HEK293 (cell line): ENCODE measurements around the gene FOXO6.
A peak's percentile ranks its signal among the peaks of the same experiment; 100 is the strongest.

ENCODE experiments used
- CTCF ChIA-PET: fragments of 350-600 bp; formaldehyde crosslinking; extraction: SDS; loops from one replicate; lab custom pipeline; 2021; ENCODE audit warnings: antibody characterized with exemption; lab: Yijun Ruan, JAX
- POLR2A ChIA-PET: fragments of 300-600 bp; formaldehyde crosslinking; extraction: SDS; loops from one replicate; lab custom pipeline; 2020; ENCODE audit warnings: antibody characterized with exemption, inconsistent platforms; lab: Yijun Ruan, JAX
- H3K27ac ChIP-seq: fragments of 200-500 bp; sonication (Bioruptor generic); 2 replicates; pipeline ENCODE4 v1.5.1; 2014; ENCODE audit warnings: low read depth, low read length, control low read depth, inconsistent platforms; ENCODE audit errors: extremely low read depth
- H3K36me3 ChIP-seq, 2 experiments: fragments of 200-500 bp in 1 of 2; sonication (Bioruptor generic) in 1 of 2; 1 replicate in 1 of 2; 2 replicates in 1 of 2; pipeline ENCODE4 v1.5.1; 2014 to 2017; ENCODE audit warnings: inconsistent platforms in 2 of 2, low read length in 2 of 2; ENCODE audit not compliant: control insufficient read depth in 2 of 2, insufficient read depth in 1 of 2
- H3K4me1 ChIP-seq: fragments of 200-500 bp; sonication (Bioruptor generic); 2 replicates; pipeline ENCODE4 v1.5.1; 2014; ENCODE audit warnings: mild to moderate bottlenecking, low read length, inconsistent platforms; ENCODE audit not compliant: control insufficient read depth, insufficient read depth
- H3K4me3 ChIP-seq: 2 replicates; pipeline ENCODE4 v1.5.1; 2011; ENCODE audit warnings: low read depth, mild to moderate bottlenecking, control low read depth, low read length, moderate library complexity
- H3K9me3 ChIP-seq: fragments of 200-500 bp; sonication (Bioruptor generic); 2 replicates; pipeline ENCODE4 v1.5.1; 2014; ENCODE audit warnings: low read depth, low read length, inconsistent platforms; ENCODE audit not compliant: control insufficient read depth, insufficient read depth
- EGR2 ChIP-seq: fragments of 450-650 bp; formaldehyde crosslinking; IDR thresholded peaks from 2 replicates; pipeline ENCODE4 v1.5.1; 2016; ENCODE audit warnings: low read depth, missing biosample characterization, missing genetic modification characterization
- GLI2 ChIP-seq: fragments of 450-650 bp; formaldehyde crosslinking; IDR thresholded peaks from 2 replicates; pipeline ENCODE4; 2017; ENCODE audit warnings: missing biosample characterization, missing genetic modification characterization, low read depth, borderline replicate concordance
- GLIS1 ChIP-seq: fragments of 450-650 bp; formaldehyde crosslinking; IDR thresholded peaks from 2 replicates; pipeline ENCODE4 v1.5.1; 2016; ENCODE audit warnings: missing biosample characterization, missing genetic modification characterization
- MEIS1 ChIP-seq: sonication (generic); formaldehyde crosslinking; IDR thresholded peaks from 2 replicates; pipeline ENCODE4 v1.8.1; 2022; ENCODE audit warnings: missing genetic modification reagents, mild to moderate bottlenecking, borderline replicate concordance
- SETDB1 ChIP-seq: IDR thresholded peaks from one replicate; pipeline ENCODE4 v1.6.1; 2017; ENCODE audit warnings: mild to moderate bottlenecking, low read length, moderate library complexity, mixed read lengths; ENCODE audit not compliant: insufficient read length
- ZBTB17 ChIP-seq: fragments of 450-650 bp; formaldehyde crosslinking; IDR thresholded peaks from 2 replicates; pipeline ENCODE4 v1.5.1; 2016; ENCODE audit warnings: missing biosample characterization, missing genetic modification characterization
- ZBTB21 ChIP-seq: fragments of 450-650 bp; formaldehyde crosslinking; IDR thresholded peaks from 2 replicates; pipeline ENCODE4 v1.5.1; 2017; ENCODE audit warnings: missing biosample characterization, missing genetic modification characterization
- ZBTB8A ChIP-seq: fragments of 450-650 bp; formaldehyde crosslinking; IDR thresholded peaks from 2 replicates; pipeline ENCODE4 v1.5.1; 2016; ENCODE audit warnings: missing biosample characterization, missing genetic modification characterization
- ZFHX2 ChIP-seq: fragments of 450-650 bp; formaldehyde crosslinking; conservative IDR thresholded peaks from 2 replicates; pipeline ENCODE4 v1.5.1; 2016; ENCODE audit warnings: missing biosample characterization, missing genetic modification characterization
- ZIC2 ChIP-seq: fragments of 450-650 bp; formaldehyde crosslinking; IDR thresholded peaks from 2 replicates; pipeline ENCODE4 v1.5.1; 2016; ENCODE audit warnings: missing biosample characterization, missing genetic modification characterization
- ZNF221 ChIP-seq: fragments of 450-650 bp; formaldehyde crosslinking; IDR thresholded peaks from 2 replicates; pipeline ENCODE4 v1.5.1; 2017; ENCODE audit warnings: missing biosample characterization, missing genetic modification characterization, borderline replicate concordance
- ZNF324 ChIP-seq: fragments of 450-650 bp; formaldehyde crosslinking; IDR thresholded peaks from 2 replicates; pipeline ENCODE4 v1.5.1; 2016; ENCODE audit warnings: missing biosample characterization, missing genetic modification characterization
- ZNF423 ChIP-seq: fragments of 450-650 bp; formaldehyde crosslinking; IDR thresholded peaks from 2 replicates; pipeline ENCODE4 v1.5.1; 2016; ENCODE audit warnings: missing biosample characterization, missing genetic modification characterization
- ZNF426 ChIP-seq: fragments of 450-650 bp; formaldehyde crosslinking; IDR thresholded peaks from 2 replicates; pipeline ENCODE4 v1.5.1; 2017; ENCODE audit warnings: missing biosample characterization, missing genetic modification characterization, mild to moderate bottlenecking, inconsistent platforms, moderate library complexity
- ZNF433 ChIP-seq: fragments of 450-650 bp; formaldehyde crosslinking; IDR thresholded peaks from 2 replicates; pipeline ENCODE4 v1.5.1; 2016; ENCODE audit warnings: missing biosample characterization, missing genetic modification characterization, low read depth
- ZNF701 ChIP-seq: fragments of 450-650 bp; formaldehyde crosslinking; IDR thresholded peaks from 2 replicates; pipeline ENCODE4 v1.5.1; 2016; ENCODE audit warnings: missing biosample characterization, missing genetic modification characterization
- TF ChIP-seq, protein P1 (sequence below): fragments of 450-650 bp; formaldehyde crosslinking; IDR thresholded peaks from 2 replicates; pipeline ENCODE4 v1.5.1; 2017; ENCODE audit warnings: missing biosample characterization, missing genetic modification characterization
- TF ChIP-seq, protein P2 (sequence below): fragments of 450-650 bp; formaldehyde crosslinking; IDR thresholded peaks from 2 replicates; pipeline ENCODE4 v1.5.1; 2016; ENCODE audit warnings: missing biosample characterization, missing genetic modification characterization
- TF ChIP-seq, protein P3 (sequence below): fragments of 450-650 bp; formaldehyde crosslinking; IDR thresholded peaks from 2 replicates; pipeline ENCODE4 v1.5.1; 2016; ENCODE audit warnings: missing biosample characterization, missing genetic modification characterization, borderline replicate concordance

Gene FOXO6

DNA sequence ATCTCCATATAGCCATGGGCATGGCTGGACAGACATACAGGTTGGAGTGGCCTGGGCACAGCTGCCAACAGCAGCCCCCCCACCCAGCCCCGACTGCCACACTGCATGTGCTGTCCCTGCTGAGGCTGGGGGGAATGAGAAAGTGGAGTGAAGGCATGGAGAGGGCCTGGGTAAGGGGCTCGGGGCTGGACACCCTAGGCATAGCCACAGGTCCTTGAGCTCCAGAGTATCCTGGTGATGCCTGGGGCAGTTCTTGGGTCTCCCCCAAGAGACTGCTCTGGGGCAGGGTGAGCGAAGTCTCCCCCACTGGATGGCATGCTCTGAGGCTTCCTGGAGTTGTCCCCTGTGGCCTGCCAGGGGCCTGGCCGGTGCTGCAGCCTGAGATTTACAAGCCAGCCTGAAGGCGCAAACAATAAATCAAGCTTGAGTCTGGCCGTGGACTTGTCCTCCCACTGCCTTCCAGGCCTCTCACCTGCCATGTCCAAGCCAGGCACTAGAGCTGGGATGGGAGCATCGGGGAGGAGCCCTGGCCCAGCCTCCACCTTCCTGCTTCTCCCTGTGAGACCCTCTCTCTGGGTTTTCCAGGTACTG is 53.6 kb downstream of the FOXO6 start:
- TF ChIP-seq, protein P1, sequence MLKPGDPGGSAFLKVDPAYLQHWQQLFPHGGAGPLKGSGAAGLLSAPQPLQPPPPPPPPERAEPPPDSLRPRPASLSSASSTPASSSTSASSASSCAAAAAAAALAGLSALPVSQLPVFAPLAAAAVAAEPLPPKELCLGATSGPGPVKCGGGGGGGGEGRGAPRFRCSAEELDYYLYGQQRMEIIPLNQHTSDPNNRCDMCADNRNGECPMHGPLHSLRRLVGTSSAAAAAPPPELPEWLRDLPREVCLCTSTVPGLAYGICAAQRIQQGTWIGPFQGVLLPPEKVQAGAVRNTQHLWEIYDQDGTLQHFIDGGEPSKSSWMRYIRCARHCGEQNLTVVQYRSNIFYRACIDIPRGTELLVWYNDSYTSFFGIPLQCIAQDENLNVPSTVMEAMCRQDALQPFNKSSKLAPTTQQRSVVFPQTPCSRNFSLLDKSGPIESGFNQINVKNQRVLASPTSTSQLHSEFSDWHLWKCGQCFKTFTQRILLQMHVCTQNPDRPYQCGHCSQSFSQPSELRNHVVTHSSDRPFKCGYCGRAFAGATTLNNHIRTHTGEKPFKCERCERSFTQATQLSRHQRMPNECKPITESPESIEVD (tag by site-specific recombination), result no peak
- TF ChIP-seq ZBTB8A (tag by site-specific recombination) (no peak), ZNF701 (tag by site-specific recombination) (no peak), ZBTB21 (tag by site-specific recombination) (no peak), ZNF324 (tag by site-specific recombination) (no peak), GLIS1 (tag by site-specific recombination) (peak; percentile 85), ZNF433 (tag by site-specific recombination) (no peak), SETDB1 (no peak), ZNF423 (tag by site-specific recombination) (0 out of 2 replicates have a peak, but pooled peaks have one; percentile 50), ZBTB17 (tag by site-specific recombination) (no peak), GLI2 (no peak), ZIC2 (tag by site-specific recombination) (peak; percentile 63), MEIS1 (peak; percentile 72; the same call in 1 of the 2 replicates), ZFHX2 (tag by site-specific recombination) (peak; percentile 64), EGR2 (peak; percentile 28; the same call in 1 of the 2 replicates), ZNF426 (tag by site-specific recombination) (no peak), ZNF221 (tag by site-specific recombination) (no peak)
- TF ChIP-seq, protein P2, sequence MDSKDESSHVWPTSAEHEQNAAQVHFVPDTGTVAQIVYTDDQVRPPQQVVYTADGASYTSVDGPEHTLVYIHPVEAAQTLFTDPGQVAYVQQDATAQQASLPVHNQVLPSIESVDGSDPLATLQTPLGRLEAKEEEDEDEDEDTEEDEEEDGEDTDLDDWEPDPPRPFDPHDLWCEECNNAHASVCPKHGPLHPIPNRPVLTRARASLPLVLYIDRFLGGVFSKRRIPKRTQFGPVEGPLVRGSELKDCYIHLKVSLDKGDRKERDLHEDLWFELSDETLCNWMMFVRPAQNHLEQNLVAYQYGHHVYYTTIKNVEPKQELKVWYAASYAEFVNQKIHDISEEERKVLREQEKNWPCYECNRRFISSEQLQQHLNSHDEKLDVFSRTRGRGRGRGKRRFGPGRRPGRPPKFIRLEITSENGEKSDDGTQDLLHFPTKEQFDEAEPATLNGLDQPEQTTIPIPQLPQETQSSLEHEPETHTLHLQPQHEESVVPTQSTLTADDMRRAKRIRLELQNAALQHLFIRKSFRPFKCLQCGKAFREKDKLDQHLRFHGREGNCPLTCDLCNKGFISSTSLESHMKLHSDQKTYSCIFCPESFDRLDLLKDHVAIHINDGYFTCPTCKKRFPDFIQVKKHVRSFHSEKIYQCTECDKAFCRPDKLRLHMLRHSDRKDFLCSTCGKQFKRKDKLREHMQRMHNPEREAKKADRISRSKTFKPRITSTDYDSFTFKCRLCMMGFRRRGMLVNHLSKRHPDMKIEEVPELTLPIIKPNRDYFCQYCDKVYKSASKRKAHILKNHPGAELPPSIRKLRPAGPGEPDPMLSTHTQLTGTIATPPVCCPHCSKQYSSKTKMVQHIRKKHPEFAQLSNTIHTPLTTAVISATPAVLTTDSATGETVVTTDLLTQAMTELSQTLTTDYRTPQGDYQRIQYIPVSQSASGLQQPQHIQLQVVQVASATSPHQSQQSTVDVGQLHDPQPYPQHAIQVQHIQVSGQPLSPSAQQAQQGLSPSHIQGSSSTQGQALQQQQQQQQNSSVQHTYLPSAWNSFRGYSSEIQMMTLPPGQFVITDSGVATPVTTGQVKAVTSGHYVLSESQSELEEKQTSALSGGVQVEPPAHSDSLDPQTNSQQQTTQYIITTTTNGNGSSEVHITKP (tag by site-specific recombination), result peak; percentile 25; the same call in 1 of the 2 replicates
- TF ChIP-seq, protein P3, sequence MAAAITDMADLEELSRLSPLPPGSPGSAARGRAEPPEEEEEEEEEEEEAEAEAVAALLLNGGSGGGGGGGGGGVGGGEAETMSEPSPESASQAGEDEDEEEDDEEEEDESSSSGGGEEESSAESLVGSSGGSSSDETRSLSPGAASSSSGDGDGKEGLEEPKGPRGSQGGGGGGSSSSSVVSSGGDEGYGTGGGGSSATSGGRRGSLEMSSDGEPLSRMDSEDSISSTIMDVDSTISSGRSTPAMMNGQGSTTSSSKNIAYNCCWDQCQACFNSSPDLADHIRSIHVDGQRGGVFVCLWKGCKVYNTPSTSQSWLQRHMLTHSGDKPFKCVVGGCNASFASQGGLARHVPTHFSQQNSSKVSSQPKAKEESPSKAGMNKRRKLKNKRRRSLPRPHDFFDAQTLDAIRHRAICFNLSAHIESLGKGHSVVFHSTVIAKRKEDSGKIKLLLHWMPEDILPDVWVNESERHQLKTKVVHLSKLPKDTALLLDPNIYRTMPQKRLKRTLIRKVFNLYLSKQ (tag by site-specific recombination), result no peak
- no peaks in the 10 kb centered on the region for H3K4me1 ChIP-seq
- ChIA-PET POLR2A (interaction anchor here (0.5 to 1.4 kb wide), 3 partner anchors 53 to 460 kb away, joined by 3 to 7 read pairs (median 3); partner anchors contain the start of gene FOXO6), CTCF (interaction anchor here (0.6 to 7.8 kb wide), 9 partner anchors 18 to 132 kb away, joined by 3 to 77 read pairs (median 6); partner anchors contain the start of gene FOXO6)
- H3K36me3 ChIP-seq, result no peaks in the 10 kb centered on the region
- H3K9me3 ChIP-seq, result no peaks in the 10 kb centered on the region
- no peak overlapping the region for H3K27ac ChIP-seq
- no peak overlapping the region for H3K4me3 ChIP-seq
